Fibroblast of the aortic adventitia (primary cell): ENCODE measurements around the gene PLSCR2. TPM values are rescaled to one million over a fixed set of nuclear protein-coding genes. Genes with fewer than 3 reads are reported as not detected.
"Not testable (repeated sequence)": the region's sequence is repeated elsewhere in the genome, so short reads cannot be mapped to it uniquely, and the experiment has no call there.

Experiments used
- DNase-seq: peaks from one replicate; pipeline ENCODE4 v3.0.0-alpha.2; 2010; ENCODE audit warnings: low read depth
- H3K4me3 ChIP-seq: 2 replicates; pipeline ENCODE4 v1.5.1; 2011; ENCODE audit warnings: low read depth, mild to moderate bottlenecking, control low read depth, low read length, moderate library complexity
- CTCF ChIP-seq: IDR thresholded peaks from 2 replicates; pipeline ENCODE4 v1.5.1; 2011; ENCODE audit warnings: mild to moderate bottlenecking, low read length, control low read depth, inconsistent platforms; ENCODE audit not compliant: insufficient read depth
- total RNA-seq: library from RNA; depleted of rRNA; stranded (reverse); fragments of >200 nt; gene quantifications from 2 replicates; pipeline ENCODE4 v1.2.3, GENCODE V29; 2012; ENCODE audit warnings: low replicate concordance

Gene PLSCR2
- total RNA-seq, 1 donor, result not detected

- TF ChIP-seq CTCF, result no peak
- DNase-seq, result no peak
- no peak overlapping the region for H3K4me3 ChIP-seq
These were observed 28.8 kb upstream of the PLSCR2 start for GRCh38 chr3:146498002-146498736.

- not testable (repeated sequence) for DNase-seq, H3K4me3 ChIP-seq
These were observed 27.9 kb upstream of the PLSCR2 start for GRCh38 chr3:146497145-146497843.

- peak; percentile 25 for DNase-seq
- TF ChIP-seq CTCF, result no peak
These were observed 27.4 kb upstream of the PLSCR2 start for GRCh38 chr3:146496726-146497125.

GRCh38 chr3:146496251-146496650, 26.9 kb upstream of the PLSCR2 start:
- no peak overlapping the region for H3K4me3 ChIP-seq
- no peak for DNase-seq
- TF ChIP-seq CTCF, result no peak

More at GRCh38 chr3:146496726-146497125, 27.4 kb upstream of the PLSCR2 start:
- no peak overlapping the region for H3K4me3 ChIP-seq

- no peak overlapping the region for H3K4me3 ChIP-seq
- no peak for DNase-seq
- no peak for TF ChIP-seq CTCF
These were observed 24.4 kb upstream of the PLSCR2 start for GRCh38 chr3:146493761-146494160.

- H3K4me3 ChIP-seq, result no peak overlapping the region
- TF ChIP-seq CTCF, result no peak
- peak; percentile 66 for DNase-seq
These were observed 23.9 kb upstream of the PLSCR2 start for GRCh38 chr3:146493221-146493620.

GRCh38 chr3:146491303-146491702, 21.9 kb upstream of the PLSCR2 start:
- H3K4me3 ChIP-seq, result no peak overlapping the region
- TF ChIP-seq CTCF, result no peak
- peak; percentile 75 for DNase-seq
